HEK293 (cell line): Measurements from ENCODE around the gene PHETA2.

Experiments
- CTCF ChIP-seq: fragments of 450-650 bp; formaldehyde crosslinking; IDR thresholded peaks from 2 replicates; pipeline ENCODE4 v1.5.1; 2016; ENCODE audit warnings: missing biosample characterization, missing genetic modification characterization
- ZNF600 ChIP-seq: fragments of 450-650 bp; formaldehyde crosslinking; IDR thresholded peaks from 2 replicates; pipeline ENCODE4 v1.5.1; 2016; ENCODE audit warnings: missing biosample characterization, missing genetic modification characterization
- TF ChIP-seq, protein P1 (sequence below): fragments of 450-650 bp; formaldehyde crosslinking; IDR thresholded peaks from 2 replicates; pipeline ENCODE4 v1.5.1; 2016; ENCODE audit warnings: missing biosample characterization, missing genetic modification characterization

DNA sequence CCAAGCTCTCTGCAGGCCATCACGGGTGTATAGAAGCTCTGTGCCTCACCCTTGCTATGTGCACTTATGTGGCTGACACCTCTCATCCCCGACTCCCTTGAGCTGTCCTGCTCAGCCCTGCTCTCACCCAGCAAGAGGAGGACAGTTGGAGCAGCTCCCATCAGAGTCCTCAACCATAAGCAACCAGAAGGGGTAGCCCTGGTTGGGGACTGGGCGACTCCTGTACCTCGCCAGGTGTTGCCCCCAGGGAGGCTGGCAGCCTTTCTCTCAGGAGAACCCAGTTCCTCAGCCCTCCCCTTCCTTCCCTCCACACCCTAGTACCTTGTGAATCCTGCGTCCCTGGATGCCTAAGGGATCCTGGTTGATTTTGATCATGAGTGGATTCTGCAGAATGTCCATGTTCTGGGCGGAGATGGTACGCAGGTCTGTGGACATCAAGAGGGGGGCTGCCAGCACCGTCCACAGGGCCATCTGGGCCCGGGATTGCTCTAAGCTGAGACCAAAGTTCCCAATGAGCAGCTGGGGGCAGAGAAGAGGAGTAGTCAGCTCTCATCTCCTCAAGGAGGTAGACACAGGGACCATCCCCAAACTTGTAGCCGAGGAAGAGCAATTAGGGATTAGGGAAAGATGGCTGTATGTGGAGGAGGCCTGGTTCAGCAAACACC, 11.4 kb upstream of the PHETA2 start:
- TF ChIP-seq, protein P1, sequence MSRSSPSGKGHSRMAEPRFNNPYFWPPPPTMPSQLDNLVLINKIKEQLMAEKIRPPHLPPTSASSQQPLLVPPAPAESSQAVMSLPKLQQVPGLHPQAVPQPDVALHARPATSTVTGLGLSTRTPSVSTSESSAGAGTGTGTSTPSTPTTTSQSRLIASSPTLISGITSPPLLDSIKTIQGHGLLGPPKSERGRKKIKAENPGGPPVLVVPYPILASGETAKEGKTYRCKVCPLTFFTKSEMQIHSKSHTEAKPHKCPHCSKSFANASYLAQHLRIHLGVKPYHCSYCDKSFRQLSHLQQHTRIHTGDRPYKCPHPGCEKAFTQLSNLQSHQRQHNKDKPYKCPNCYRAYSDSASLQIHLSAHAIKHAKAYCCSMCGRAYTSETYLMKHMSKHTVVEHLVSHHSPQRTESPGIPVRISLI (tag by site-specific recombination): no peak
- TF ChIP-seq CTCF (tag by site-specific recombination) (no peak), ZNF600 (tag by site-specific recombination) (no peak)
